ENCODE data around the gene NFILZ.
"Not testable (repeated sequence)": the region's sequence is repeated elsewhere in the genome, so short reads cannot be mapped to it uniquely, and the experiment has no call there.

Gene NFILZ

DNA sequence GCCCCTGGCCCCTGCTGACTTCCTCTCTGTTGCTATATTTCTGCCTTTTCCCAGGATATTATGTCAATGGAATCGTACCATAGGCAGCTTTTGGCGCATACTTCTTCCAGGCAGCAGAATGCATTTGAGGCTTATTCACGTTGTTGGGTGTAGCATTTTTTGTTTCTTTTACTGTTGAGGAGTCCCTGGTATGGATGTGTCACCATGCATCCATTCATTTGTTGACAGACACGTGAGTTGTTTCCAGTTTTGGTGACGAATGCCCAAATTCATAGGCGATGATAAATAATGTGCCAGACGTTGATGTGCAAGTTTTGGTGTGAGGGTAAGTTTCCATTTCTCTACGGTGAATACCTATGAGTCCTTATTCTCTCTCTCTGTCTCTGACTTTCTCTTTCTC lies 5.0 kb downstream of the NFILZ start:
- H3K4me3 ChIP-seq (ENCODE audit: low read depth, low read length), result no peak overlapping the region
- no peak for TF ChIP-seq POLR2A (IDR thresholded peaks at IDR 0.05; ENCODE audit: extremely low read depth, insufficient read length)
- no peak for TF ChIP-seq MYC (IDR thresholded peaks at IDR 0.05; ENCODE audit: low read depth, low read length)
- TF ChIP-seq, protein P1, sequence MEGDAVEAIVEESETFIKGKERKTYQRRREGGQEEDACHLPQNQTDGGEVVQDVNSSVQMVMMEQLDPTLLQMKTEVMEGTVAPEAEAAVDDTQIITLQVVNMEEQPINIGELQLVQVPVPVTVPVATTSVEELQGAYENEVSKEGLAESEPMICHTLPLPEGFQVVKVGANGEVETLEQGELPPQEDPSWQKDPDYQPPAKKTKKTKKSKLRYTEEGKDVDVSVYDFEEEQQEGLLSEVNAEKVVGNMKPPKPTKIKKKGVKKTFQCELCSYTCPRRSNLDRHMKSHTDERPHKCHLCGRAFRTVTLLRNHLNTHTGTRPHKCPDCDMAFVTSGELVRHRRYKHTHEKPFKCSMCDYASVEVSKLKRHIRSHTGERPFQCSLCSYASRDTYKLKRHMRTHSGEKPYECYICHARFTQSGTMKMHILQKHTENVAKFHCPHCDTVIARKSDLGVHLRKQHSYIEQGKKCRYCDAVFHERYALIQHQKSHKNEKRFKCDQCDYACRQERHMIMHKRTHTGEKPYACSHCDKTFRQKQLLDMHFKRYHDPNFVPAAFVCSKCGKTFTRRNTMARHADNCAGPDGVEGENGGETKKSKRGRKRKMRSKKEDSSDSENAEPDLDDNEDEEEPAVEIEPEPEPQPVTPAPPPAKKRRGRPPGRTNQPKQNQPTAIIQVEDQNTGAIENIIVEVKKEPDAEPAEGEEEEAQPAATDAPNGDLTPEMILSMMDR (IDR thresholded peaks at IDR 0.05; ENCODE audit: low read depth, low read length), result no peak
- TF ChIP-seq, protein P2, sequence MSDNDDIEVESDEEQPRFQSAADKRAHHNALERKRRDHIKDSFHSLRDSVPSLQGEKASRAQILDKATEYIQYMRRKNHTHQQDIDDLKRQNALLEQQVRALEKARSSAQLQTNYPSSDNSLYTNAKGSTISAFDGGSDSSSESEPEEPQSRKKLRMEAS (IDR thresholded peaks at IDR 0.05; ENCODE audit: low read depth, low read length), result no peak
- DNase-seq (ENCODE audit: low read depth), result no peak

DNA sequence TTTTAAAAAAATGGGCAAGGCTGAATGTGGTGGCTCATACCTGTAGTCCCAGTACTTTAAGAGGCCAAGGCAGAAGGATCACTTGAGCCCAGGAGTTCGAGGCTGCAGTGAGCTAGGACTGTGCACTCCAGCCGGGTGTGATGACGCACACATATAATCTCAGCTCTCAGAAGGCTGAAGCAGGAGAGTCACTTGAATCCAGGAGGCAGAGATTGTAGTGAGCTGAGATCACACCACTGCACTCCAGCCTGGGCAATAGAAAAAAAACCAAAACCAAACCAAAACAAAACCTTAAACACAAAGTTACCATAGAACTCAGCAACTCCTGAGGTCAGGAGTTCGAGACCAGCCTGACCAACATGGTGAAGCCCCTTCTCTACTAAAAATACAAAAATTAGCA lies 6.6 kb downstream of the NFILZ start:
- not testable (repeated sequence) for DNase-seq (ENCODE audit: low read depth); H3K4me3 ChIP-seq (ENCODE audit: low read depth, low read length)

DNA sequence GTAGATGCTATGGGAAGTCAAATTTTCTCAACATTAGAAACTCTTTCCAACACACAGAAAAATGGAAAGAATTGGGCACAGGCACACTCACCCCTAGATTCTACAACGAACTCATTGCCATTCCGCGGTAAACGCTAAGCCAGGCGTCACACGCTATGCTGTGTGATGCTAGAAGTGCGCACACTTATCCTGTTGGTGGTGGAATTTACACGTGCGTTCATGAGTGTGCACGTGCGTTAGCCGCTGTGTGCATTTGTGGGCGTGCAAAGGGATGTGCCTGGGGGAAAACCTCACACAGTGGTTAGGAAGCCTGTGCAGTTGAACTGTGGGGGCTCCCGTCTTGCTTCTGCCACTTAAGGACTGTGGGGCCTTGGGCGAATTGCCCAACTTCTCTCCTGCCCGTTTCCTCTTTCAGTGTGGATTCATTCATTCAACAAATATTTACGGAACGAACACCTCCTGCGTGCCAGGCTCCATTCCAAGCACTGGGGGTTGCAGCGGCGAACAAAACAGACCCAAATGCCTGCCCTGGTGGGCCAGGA lies 7.7 kb downstream of the NFILZ start:
- H3K4me3 ChIP-seq (ENCODE audit: low read depth, low read length), result peak overlapping the region; percentile 60
- peak; percentile 99 for DNase-seq (ENCODE audit: low read depth)
- TF ChIP-seq POLR2A (IDR thresholded peaks at IDR 0.05; ENCODE audit: extremely low read depth, insufficient read length) (peak; percentile 36), MYC (IDR thresholded peaks at IDR 0.05; ENCODE audit: low read depth, low read length) (peak; percentile 98)
- TF ChIP-seq, protein P2 (IDR thresholded peaks at IDR 0.05; ENCODE audit: low read depth, low read length), result peak; percentile 100
- TF ChIP-seq, protein P1 (IDR thresholded peaks at IDR 0.05; ENCODE audit: low read depth, low read length), result no peak

DNA sequence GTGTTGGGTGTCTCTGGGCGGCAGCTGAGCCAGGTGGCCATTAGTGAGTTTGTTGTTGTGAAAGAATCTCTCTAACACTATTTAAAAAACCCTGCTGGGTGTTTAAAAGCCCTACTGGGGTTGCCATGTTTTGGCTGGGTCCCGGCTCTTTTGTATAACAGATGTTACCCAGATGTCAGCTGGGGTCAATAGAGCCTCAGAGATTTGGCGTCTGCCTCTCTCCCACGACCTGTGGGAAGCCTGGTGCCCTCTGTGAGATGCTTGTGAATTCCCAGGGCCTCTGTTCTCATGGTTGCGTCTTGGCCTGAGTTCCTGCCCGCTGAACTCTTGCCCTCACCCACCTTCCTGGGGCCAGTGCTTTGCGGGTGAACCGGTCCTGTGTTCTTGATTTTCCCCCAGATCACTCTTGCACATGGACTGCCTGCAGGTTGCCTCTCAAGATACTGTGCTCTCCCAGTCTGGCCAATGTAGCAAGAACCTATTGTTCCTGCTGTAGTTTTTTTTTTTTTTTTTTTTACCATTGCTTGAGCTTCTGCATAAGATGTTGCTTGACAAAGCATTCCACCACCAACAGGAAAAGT lies 9.5 kb downstream of the NFILZ start:
- TF ChIP-seq, protein P1 (IDR thresholded peaks at IDR 0.05; ENCODE audit: low read depth, low read length), result no peak
- TF ChIP-seq MYC (IDR thresholded peaks at IDR 0.05; ENCODE audit: low read depth, low read length) (peak; percentile 96), POLR2A (IDR thresholded peaks at IDR 0.05; ENCODE audit: extremely low read depth, insufficient read length) (peak; percentile 34)
- TF ChIP-seq, protein P2 (IDR thresholded peaks at IDR 0.05; ENCODE audit: low read depth, low read length), result no peak
- no peak for DNase-seq (ENCODE audit: low read depth)
- no peak overlapping the region for H3K4me3 ChIP-seq (ENCODE audit: low read depth, low read length)

DNA sequence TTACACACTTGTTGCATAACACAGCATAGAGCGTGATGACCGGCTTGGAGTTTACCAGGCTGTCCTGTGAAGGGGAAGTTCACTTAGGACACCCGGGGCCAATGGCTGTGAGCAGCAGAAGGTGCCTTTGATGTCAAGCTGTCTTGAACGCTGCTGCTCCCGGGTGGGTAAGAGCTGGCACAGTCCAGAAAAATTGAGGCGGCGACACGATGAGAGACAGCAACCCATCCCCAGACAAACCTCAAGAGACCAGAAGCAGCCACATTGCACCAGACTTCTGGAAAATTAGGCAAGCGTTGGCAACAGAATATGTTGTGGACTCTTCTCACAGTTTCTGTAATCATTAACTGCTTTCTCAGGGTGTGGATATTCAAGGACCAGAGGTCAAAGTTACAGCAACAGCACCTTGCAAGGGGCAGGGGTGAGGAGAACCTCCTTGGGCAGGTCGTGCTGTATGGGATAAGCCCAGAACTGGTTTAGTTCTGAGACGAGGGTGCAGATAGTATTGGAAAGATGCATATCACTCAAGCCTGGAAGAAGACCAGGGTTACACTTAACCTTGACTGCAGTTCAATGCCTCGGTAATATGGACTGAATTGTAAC lies 10.1 kb downstream of the NFILZ start:
- H3K4me3 ChIP-seq (ENCODE audit: low read depth, low read length), result peak overlapping the region; percentile 11
- DNase-seq (ENCODE audit: low read depth), result peak; percentile 100
- TF ChIP-seq MYC (IDR thresholded peaks at IDR 0.05; ENCODE audit: low read depth, low read length) (no peak), POLR2A (IDR thresholded peaks at IDR 0.05; ENCODE audit: extremely low read depth, insufficient read length) (no peak)
- TF ChIP-seq, protein P2 (IDR thresholded peaks at IDR 0.05; ENCODE audit: low read depth, low read length), result peak; percentile 94

DNA sequence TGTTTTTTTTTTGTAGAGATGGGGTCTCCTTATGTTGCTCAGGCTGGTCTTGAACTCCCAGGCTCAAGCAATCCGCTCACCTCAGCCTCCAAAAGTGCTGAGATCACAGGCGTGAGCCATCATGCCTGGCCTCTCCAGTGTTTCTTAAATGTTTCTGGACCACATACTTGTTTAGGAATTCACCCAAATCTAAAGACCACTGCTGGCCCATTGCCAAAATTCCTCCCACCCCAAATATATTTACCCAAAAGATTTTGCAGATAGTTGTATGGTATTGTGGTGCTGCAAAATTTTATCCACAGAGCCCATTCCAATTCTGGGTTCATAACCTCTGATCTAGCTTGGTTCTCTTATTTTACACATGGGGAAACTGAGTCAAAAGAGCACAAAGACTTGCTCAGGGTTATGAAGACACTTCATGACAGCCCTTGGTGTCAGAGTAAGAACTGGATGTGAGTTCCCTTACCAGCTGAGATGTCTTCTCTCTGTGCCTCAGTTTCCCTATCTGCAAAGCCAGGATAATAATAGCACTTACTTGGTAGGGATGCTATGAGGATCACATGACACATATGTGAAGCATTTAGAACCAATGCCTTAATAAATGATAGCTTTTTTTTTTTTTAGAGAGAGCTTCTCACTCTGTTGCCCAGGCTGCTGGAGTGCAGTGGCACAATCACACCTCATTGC lies 10.9 kb downstream of the NFILZ start:
- H3K4me3 ChIP-seq (ENCODE audit: low read depth, low read length), result no peak overlapping the region
- TF ChIP-seq MYC (IDR thresholded peaks at IDR 0.05; ENCODE audit: low read depth, low read length), result no peak
- TF ChIP-seq, protein P1 (IDR thresholded peaks at IDR 0.05; ENCODE audit: low read depth, low read length), result no peak
- TF ChIP-seq POLR2A (IDR thresholded peaks at IDR 0.05; ENCODE audit: extremely low read depth, insufficient read length), result no peak
- TF ChIP-seq, protein P2 (IDR thresholded peaks at IDR 0.05; ENCODE audit: low read depth, low read length), result no peak
- no peak for DNase-seq (ENCODE audit: low read depth)
